Naive B cell (primary cell): ENCODE measurements around the gene STT3B. TPM values are rescaled to one million over a fixed set of nuclear protein-coding genes. Genes with fewer than 3 reads are reported as not detected.
A peak's percentile ranks its signal among the peaks of the same experiment; 100 is the strongest.
"Not testable (repeated sequence)": the region's sequence is repeated elsewhere in the genome, so short reads cannot be mapped to it uniquely, and the experiment has no call there.

Experiments
- ATAC-seq, 2 donors: fragments of 150-1000 bp; cut with Tn5 transposase; 2 replicates each; pipeline ENCODE4 v1.10.0; 2021; ENCODE audit warnings: low read depth in 2 of 2, mild to moderate bottlenecking in 2 of 2, moderate library complexity in 2 of 2
- DNase-seq: peaks from one replicate; pipeline ENCODE4 v3.0.0; 2022
- H3K27ac Mint-ChIP-seq, 6 donors: one replicate each; pipeline ENCODE4 v1.8.0; 2020 to 2022; ENCODE audit warnings: mild to moderate bottlenecking in 6 of 6, mixed read lengths in 6 of 6, moderate library complexity in 5 of 6, inconsistent platforms in 2 of 6
- H3K27me3 Mint-ChIP-seq, 3 donors: one replicate each; pipeline ENCODE4 v1.8.0; 2021 to 2022; ENCODE audit warnings: mixed read lengths in 3 of 3, mild to moderate bottlenecking in 1 of 3
- H3K36me3 Mint-ChIP-seq, 2 donors: one replicate each; pipeline ENCODE4 v1.8.0; 2020 to 2022; ENCODE audit warnings: mixed read lengths in 2 of 2, inconsistent platforms in 1 of 2, mild to moderate bottlenecking in 1 of 2
- H3K4me1 Mint-ChIP-seq, 3 donors: one replicate each; pipeline ENCODE4 v1.8.0; 2020 to 2022; ENCODE audit warnings: mixed read lengths in 3 of 3, inconsistent platforms in 1 of 3, mild to moderate bottlenecking in 1 of 3, moderate library complexity in 1 of 3
- H3K4me3 Mint-ChIP-seq, 8 donors: one replicate each; pipeline ENCODE4 v1.8.0; 2020 to 2022; ENCODE audit warnings: mild to moderate bottlenecking in 8 of 8, mixed read lengths in 8 of 8, moderate library complexity in 8 of 8, inconsistent platforms in 2 of 8
- H3K9me3 Mint-ChIP-seq, 7 donors: one replicate each; pipeline ENCODE4 v1.8.0; 2020 to 2022; ENCODE audit warnings: mixed read lengths in 7 of 7, mild to moderate bottlenecking in 5 of 7, inconsistent platforms in 2 of 7, moderate library complexity in 1 of 7
- polyA plus RNA-seq, 6 donors: library from polyadenylated mRNA; unstranded; fragments of 300-500 nt; fragmentation: Illumina TruSeq; gene quantifications; one replicate each; pipeline ENCODE4 v1.2.3, GENCODE V29; 2021; ENCODE audit warnings: low read depth in 6 of 6

Gene STT3B
- polyA plus RNA-seq, 6 donors from 2014 or later: 58.0 to 80.3 (median 67.7) TPM

GRCh38 chr3:31504230-31504629 is 28.5 kb upstream of the STT3B start:
- H3K4me1 Mint-ChIP-seq: peaks cover 7 to 25% (median 21%) of the 10 kb centered on the region in 3 donors
- H3K27ac Mint-ChIP-seq: no peak overlapping the region
- ATAC-seq: no peak

GRCh38 chr3:31505371-31506048 is 27.2 kb upstream of the STT3B start:
- Mint-ChIP-seq H3K4me1 (peaks cover 7 to 30% (median 22%) of the 10 kb centered on the region in 3 donors), H3K27ac (peak overlapping the region in 2 of 6 donors; percentile 44 to 46), H3K36me3 (no peaks in the 10 kb centered on the region)

More at GRCh38 chr3:31504230-31504629, 28.5 kb upstream of the STT3B start:
- peaks cover 0 to 6% (median 5%) of the 10 kb centered on the region in 3 donors for H3K27me3 Mint-ChIP-seq
- H3K9me3 Mint-ChIP-seq: no peaks in the 10 kb centered on the region
- DNase-seq: no peak
- H3K4me3 Mint-ChIP-seq: no peak overlapping the region
- no peaks in the 10 kb centered on the region for H3K36me3 Mint-ChIP-seq

GRCh38 chr3:31506515-31506914 is 26.2 kb upstream of the STT3B start:
- H3K9me3 Mint-ChIP-seq, H3K27ac Mint-ChIP-seq, ATAC-seq, DNase-seq, H3K27me3 Mint-ChIP-seq, H3K4me3 Mint-ChIP-seq, H3K36me3 Mint-ChIP-seq: not testable (repeated sequence)
- H3K4me1 Mint-ChIP-seq: peaks cover 7 to 30% (median 22%) of the 10 kb centered on the region in 3 donors

More at GRCh38 chr3:31505371-31506048, 27.2 kb upstream of the STT3B start:
- peaks cover 0 to 6% (median 5%) of the 10 kb centered on the region in 3 donors for H3K27me3 Mint-ChIP-seq
- no peaks in the 10 kb centered on the region for H3K9me3 Mint-ChIP-seq
- H3K4me3 Mint-ChIP-seq: no peak overlapping the region
- no peak for DNase-seq
- no peak for ATAC-seq

- no peak overlapping the region for H3K4me3 Mint-ChIP-seq
- H3K36me3 Mint-ChIP-seq: no peaks in the 10 kb centered on the region
- H3K27ac Mint-ChIP-seq: peak overlapping the region in 1 of 6 donors; percentile 46
- H3K4me1 Mint-ChIP-seq: peaks cover 7 to 30% (median 22%) of the 10 kb centered on the region in 3 donors
- peaks cover 0 to 6% (median 5%) of the 10 kb centered on the region in 3 donors for H3K27me3 Mint-ChIP-seq
- DNase-seq: no peak
- ATAC-seq: no peak
- H3K9me3 Mint-ChIP-seq: peaks cover 0 to 4% (median 0%) of the 10 kb centered on the region in 7 donors
Observed at GRCh38 chr3:31508452-31509146, 24.1 kb upstream of the STT3B start.

- H3K4me1 Mint-ChIP-seq: peaks cover 7 to 30% (median 22%) of the 10 kb centered on the region in 3 donors
- DNase-seq (no peak), ATAC-seq (no peak)
- H3K36me3 Mint-ChIP-seq: no peaks in the 10 kb centered on the region
- peaks cover 0 to 6% (median 5%) of the 10 kb centered on the region in 3 donors for H3K27me3 Mint-ChIP-seq
- no peak overlapping the region for H3K27ac Mint-ChIP-seq
- H3K4me3 Mint-ChIP-seq: no peak overlapping the region
- peaks cover 0 to 4% (median 0%) of the 10 kb centered on the region in 7 donors for H3K9me3 Mint-ChIP-seq
Observed at GRCh38 chr3:31509147-31509728, 23.5 kb upstream of the STT3B start.

- ATAC-seq (no peak), DNase-seq (no peak)
- H3K9me3 Mint-ChIP-seq: peaks cover 0 to 4% (median 0%) of the 10 kb centered on the region in 7 donors
- no peaks in the 10 kb centered on the region for H3K36me3 Mint-ChIP-seq
- no peak overlapping the region for H3K4me3 Mint-ChIP-seq
- peaks cover 0 to 2% (median 0%) of the 10 kb centered on the region in 3 donors for H3K27me3 Mint-ChIP-seq
- peaks cover 0 to 1% (median 0%) of the 10 kb centered on the region in 3 donors for H3K4me1 Mint-ChIP-seq
- H3K27ac Mint-ChIP-seq: no peak overlapping the region
Observed at GRCh38 chr3:31514570-31514969, 18.2 kb upstream of the STT3B start.

GRCh38 chr3:31515486-31516284 is 17.0 kb upstream of the STT3B start:
- Mint-ChIP-seq H3K4me1 (no peaks in the 10 kb centered on the region), H3K36me3 (no peaks in the 10 kb centered on the region), H3K4me3 (no peak overlapping the region), H3K27me3 (peaks cover 0 to 4% (median 0%) of the 10 kb centered on the region in 3 donors), H3K9me3 (peaks cover 0 to 4% (median 0%) of the 10 kb centered on the region in 7 donors), H3K27ac (no peak overlapping the region)
- no peak for DNase-seq
- no peak for ATAC-seq

- Mint-ChIP-seq H3K27me3 (peaks cover 0 to 4% (median 0%) of the 10 kb centered on the region in 3 donors), H3K36me3 (no peaks in the 10 kb centered on the region), H3K27ac (no peak overlapping the region), H3K4me3 (no peak overlapping the region), H3K9me3 (peaks cover 0 to 4% (median 0%) of the 10 kb centered on the region in 7 donors), H3K4me1 (peaks cover under 1 to 3% (median under 1%) of the 10 kb centered on the region in 3 donors)
- DNase-seq (no peak), ATAC-seq (no peak)
Observed at GRCh38 chr3:31516757-31517156, 16.0 kb upstream of the STT3B start.

- Mint-ChIP-seq H3K36me3 (no peaks in the 10 kb centered on the region), H3K27ac (no peak overlapping the region)
- no peak for DNase-seq
Observed at GRCh38 chr3:31521468-31521867, 11.3 kb upstream of the STT3B start.

GRCh38 chr3:31522152-31522551 is 10.6 kb upstream of the STT3B start:
- peak; percentile 99 for ATAC-seq
- Mint-ChIP-seq H3K4me3 (peak overlapping the region in 1 of 8 donors; percentile 55), H3K4me1 (peaks cover 6 to 10% (median 7%) of the 10 kb centered on the region in 3 donors), H3K9me3 (peaks cover 0 to under 1% (median 0%) of the 10 kb centered on the region in 7 donors), H3K27me3 (peaks cover 0 to 4% (median 0%) of the 10 kb centered on the region in 3 donors), H3K27ac (peak overlapping the region in 1 of 6 donors; percentile 9), H3K36me3 (no peaks in the 10 kb centered on the region)
- peak; percentile 26 for DNase-seq

More at GRCh38 chr3:31521468-31521867, 11.3 kb upstream of the STT3B start:
- Mint-ChIP-seq H3K27me3 (peaks cover 0 to 4% (median 0%) of the 10 kb centered on the region in 3 donors), H3K9me3 (no peaks in the 10 kb centered on the region), H3K4me3 (no peak overlapping the region), H3K4me1 (peaks cover 6 to 10% (median 7%) of the 10 kb centered on the region in 3 donors)
- no peak for ATAC-seq

GRCh38 chr3:31523543-31523942 is 9.2 kb upstream of the STT3B start:
- peaks cover 6 to 10% (median 7%) of the 10 kb centered on the region in 3 donors for H3K4me1 Mint-ChIP-seq
- peaks cover 0 to 4% (median 0%) of the 10 kb centered on the region in 3 donors for H3K27me3 Mint-ChIP-seq
- DNase-seq (no peak), ATAC-seq (no peak)
- no peak overlapping the region for H3K27ac Mint-ChIP-seq
- H3K36me3 Mint-ChIP-seq: no peaks in the 10 kb centered on the region
- no peak overlapping the region for H3K4me3 Mint-ChIP-seq
- peaks cover 0 to 2% (median 0%) of the 10 kb centered on the region in 7 donors for H3K9me3 Mint-ChIP-seq

GRCh38 chr3:31525532-31525931 is 7.2 kb upstream of the STT3B start:
- DNase-seq (no peak), ATAC-seq (no peak)
- H3K4me1 Mint-ChIP-seq: peaks cover 6 to 10% (median 7%) of the 10 kb centered on the region in 3 donors
- H3K9me3 Mint-ChIP-seq: peaks cover 0 to 2% (median 0%) of the 10 kb centered on the region in 7 donors
- H3K4me3 Mint-ChIP-seq: no peak overlapping the region
- H3K27me3 Mint-ChIP-seq: no peaks in the 10 kb centered on the region
- no peak overlapping the region for H3K27ac Mint-ChIP-seq
- no peaks in the 10 kb centered on the region for H3K36me3 Mint-ChIP-seq

GRCh38 chr3:31529421-31529820 is 3.3 kb upstream of the STT3B start:
- Mint-ChIP-seq H3K9me3 (peaks cover 0 to 2% (median 0%) of the 10 kb centered on the region in 7 donors), H3K27me3 (no peaks in the 10 kb centered on the region), H3K36me3 (no peaks in the 10 kb centered on the region), H3K4me3 (no peak overlapping the region), H3K4me1 (peaks cover 8 to 13% (median 9%) of the 10 kb centered on the region in 3 donors), H3K27ac (no peak overlapping the region)
- ATAC-seq (no peak), DNase-seq (no peak)
